ENCODE data around the gene SPACA9.

DNA sequence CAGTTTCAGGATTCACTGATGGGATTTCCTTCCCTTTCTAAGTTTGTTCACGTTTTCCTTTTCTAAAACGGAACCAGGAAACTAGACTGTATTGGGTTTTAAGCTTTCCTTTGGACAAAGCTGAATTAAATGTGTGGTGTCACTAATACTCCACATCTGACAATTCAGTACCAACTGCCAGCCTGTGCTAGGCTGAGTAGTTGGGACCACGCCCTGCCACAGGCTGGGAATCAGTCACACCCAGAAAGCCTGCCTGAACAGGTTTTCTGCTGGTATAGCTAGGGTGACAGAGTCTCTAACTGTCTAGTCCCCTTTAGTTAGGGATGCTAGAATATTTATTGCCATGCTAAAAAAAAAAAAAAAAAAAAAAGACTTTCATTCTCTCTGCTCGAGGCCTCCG lies 15.6 kb downstream of the SPACA9 start:
- no peak for TF ChIP-seq EZH2 (IDR thresholded peaks at IDR 0.05; ENCODE audit: borderline replicate concordance, low read depth, low read length, poor library complexity, severe bottlenecking)
- TF ChIP-seq, protein P1, sequence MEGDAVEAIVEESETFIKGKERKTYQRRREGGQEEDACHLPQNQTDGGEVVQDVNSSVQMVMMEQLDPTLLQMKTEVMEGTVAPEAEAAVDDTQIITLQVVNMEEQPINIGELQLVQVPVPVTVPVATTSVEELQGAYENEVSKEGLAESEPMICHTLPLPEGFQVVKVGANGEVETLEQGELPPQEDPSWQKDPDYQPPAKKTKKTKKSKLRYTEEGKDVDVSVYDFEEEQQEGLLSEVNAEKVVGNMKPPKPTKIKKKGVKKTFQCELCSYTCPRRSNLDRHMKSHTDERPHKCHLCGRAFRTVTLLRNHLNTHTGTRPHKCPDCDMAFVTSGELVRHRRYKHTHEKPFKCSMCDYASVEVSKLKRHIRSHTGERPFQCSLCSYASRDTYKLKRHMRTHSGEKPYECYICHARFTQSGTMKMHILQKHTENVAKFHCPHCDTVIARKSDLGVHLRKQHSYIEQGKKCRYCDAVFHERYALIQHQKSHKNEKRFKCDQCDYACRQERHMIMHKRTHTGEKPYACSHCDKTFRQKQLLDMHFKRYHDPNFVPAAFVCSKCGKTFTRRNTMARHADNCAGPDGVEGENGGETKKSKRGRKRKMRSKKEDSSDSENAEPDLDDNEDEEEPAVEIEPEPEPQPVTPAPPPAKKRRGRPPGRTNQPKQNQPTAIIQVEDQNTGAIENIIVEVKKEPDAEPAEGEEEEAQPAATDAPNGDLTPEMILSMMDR (conservative IDR thresholded peaks at IDR 0.05; ENCODE audit: low read depth, low read length): no peak

Data from A673 (cell line).